HG02642 (cell line): ENCODE data around the gene LPO.

Experiments used
- ATAC-seq: cut with Tn5 transposase; IDR thresholded peaks from one replicate; pipeline ENCODE4 v1.9.1; 2021; ENCODE audit warnings: mild to moderate bottlenecking; ENCODE audit not compliant: unreplicated experiment, poor library complexity

LPO gene

GRCh38 chr17:58302171-58302918 is 64.0 kb downstream of the LPO start:
- ATAC-seq: no peak

- ATAC-seq: no peak
These were observed 64.7 kb downstream of the LPO start for GRCh38 chr17:58302919-58303585.

DNA sequence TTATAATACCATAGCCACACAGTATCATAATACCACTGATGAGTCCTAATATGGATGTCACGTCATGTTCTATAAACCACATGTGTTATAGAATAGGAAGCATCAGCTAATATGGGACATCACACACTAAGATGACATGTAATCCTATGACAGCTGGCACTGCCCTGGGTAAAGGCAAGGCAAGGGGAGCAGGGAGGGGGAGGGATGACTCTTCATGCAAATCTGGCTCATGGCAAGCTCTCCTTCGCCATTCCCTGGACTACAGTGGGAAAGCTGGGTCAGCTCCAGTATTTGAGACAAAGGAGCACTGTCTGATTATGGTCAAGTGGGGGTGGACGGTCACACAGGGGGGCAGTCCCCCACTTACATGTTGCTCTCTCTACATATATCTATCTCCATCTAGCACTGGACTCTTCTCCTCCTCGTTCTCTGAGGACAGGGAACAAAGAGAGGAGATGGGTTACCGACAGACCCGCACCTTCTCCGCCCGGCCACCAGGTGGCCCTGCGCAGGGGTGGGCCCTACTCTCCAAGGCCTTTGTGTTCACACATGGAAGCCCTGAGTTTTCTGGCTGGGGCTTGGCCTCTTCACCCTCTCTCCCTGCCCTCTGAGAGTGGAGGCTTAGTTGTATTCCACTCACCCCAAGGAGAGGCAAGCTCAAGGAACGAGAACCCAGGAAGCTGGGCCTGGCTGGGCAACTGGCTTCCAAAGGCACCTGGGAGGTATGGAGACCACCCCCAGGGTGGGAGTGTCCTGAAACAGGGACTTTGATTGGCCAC is 65.8 kb downstream of the LPO start:
- ATAC-seq: no peak

DNA sequence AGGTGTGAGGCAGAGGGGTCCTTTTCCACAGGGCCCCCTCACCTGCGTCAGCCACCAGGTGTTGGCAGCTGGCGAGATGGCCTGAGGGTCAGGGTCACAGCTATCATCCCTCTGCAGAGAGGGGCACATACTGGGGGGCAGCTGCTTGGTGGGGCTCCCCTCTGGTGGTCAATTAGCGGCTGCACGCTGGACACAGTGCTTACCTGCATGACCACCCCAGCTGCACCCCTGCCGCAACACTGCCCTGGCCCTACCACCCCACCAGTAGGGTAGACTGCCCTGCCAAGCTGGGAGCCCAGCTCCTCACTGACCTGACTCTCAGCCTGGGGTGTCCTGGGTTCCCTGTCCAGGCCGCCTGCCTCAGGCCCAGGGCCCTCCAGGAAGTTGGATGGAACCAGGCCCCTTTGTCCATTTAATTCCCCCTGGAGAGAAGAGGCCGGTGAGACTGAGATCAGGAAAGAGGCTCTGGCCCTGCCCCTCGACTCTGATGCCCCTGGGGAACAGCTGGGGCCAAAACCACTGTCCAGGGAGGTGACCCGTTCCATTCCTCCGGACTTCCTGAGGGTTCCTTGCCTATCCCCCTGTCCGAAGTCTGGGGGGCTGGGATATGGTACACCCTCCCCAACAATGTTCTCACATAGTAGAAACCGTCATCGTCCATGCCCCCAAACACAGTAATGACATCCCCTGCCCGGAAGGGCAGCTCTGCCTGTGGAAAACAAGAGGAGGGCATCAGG is 66.5 kb downstream of the LPO start:
- no peak for ATAC-seq

DNA sequence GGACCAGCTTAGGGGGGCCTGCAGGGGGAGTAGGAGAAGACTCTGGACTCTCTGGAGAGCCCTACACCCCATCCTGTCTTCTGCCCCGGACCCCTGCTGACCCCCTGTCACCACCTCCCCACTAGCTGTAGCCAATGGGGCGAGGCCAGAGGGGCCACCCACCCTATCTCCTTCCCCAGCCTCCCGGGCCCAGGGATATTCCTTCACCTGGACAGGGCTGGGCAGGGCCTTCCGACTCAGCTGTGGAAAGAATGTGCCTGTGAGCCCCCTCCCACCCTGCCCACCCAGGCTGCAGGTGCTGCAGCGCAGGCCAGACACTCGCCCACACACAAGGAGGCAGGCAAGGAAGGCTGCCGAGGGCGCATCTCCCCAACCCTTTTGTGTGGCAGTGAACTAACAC is 67.2 kb downstream of the LPO start:
- no peak for ATAC-seq

- ATAC-seq: no peak
These were observed 68.0 kb downstream of the LPO start for GRCh38 chr17:58306131-58306951.

- no peak for ATAC-seq
These were observed 69.2 kb downstream of the LPO start for GRCh38 chr17:58307468-58308172.

GRCh38 chr17:58308173-58308984 is 70.0 kb downstream of the LPO start:
- ATAC-seq: no peak

- no peak for ATAC-seq
These were observed 70.9 kb downstream of the LPO start for GRCh38 chr17:58308985-58309917.

GRCh38 chr17:58309918-58310259 is 71.5 kb downstream of the LPO start:
- no peak for ATAC-seq

DNA sequence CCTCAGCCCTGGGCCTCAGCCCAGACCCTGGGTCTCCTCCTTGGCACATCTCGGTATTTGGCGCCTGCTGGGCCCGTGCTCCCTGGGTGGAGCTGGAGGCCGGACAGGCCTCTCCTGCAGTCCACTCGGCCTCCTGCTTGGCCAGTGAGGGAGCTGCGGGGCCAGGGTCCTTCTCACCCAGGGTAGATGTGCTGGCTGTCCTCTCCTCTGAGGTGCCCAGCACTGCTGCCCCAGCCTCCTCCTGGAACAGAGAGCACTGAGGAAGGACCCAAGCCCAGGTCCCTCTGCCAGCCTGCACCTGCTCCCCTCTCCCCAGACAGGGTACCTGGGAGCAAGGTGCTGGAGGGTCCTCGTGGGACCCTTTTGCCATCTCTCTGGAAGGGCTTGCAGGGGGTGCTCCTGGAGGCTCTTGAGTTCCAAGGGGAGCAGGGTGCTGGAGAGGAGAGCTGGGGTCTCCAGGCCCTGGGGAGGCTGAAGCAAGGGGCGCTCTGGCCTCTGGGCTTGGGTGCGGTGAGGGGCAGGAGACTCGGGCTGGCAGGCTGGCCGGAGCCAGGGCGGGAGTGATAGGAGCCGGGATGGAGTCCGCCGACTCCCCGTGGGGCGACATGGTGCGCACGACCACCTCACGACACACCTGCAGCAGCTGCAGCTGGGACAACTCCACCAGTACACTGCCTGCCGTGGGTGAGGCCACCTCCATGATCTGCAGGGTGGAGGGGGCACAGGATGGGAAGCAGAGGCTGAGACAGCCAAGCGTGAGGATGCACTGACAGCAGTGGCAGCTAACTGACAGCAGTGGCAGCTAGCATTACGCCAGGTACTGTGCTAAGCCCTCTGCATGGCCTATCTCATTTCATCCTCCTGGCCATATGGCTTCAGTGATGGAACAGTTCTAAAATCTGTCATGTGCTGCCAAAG is 72.4 kb downstream of the LPO start:
- no peak for ATAC-seq

- no peak for ATAC-seq
These were observed 73.1 kb downstream of the LPO start for GRCh38 chr17:58311429-58311894.

DNA sequence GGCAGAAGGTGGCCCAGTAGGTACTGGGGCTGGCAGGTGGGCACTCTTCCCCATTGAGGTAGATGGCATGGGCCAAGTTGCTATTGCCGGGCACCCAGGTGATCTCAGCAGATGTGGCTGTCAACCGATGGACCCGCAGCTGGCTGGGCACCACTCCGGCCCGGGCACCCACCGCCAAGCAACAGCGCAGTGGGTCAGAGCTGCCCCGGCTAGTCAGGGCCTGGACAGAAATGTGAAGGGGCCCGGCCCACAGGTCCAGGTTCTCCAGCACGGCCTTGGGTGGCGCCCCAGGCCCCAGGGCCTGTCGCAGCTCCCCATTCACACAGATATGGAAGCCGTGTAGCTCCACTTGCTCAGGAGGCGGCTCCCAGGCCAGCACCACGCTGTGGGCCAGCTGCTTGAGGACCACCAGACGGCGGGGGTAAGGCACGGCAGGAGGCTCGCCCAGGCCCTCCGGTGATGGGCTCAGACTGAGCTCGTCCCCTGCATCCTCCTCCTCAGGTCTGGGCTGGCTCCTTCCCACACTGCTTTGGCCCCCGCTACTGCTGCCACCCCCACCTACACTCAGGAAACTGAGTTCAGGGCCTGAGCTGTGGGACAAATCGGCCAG is 73.7 kb downstream of the LPO start:
- no peak for ATAC-seq

GRCh38 chr17:58312829-58313228 is 74.4 kb downstream of the LPO start:
- ATAC-seq: no peak

GRCh38 chr17:58313815-58314705 is 75.7 kb downstream of the LPO start:
- no peak for ATAC-seq
